Measurements from ENCODE around the gene JAG2.

The JAG2 gene

GRCh38 chr14:105099778-105100177 lies 68.8 kb downstream of the JAG2 start:
- FAIRE-seq: no peak
- TF ChIP-seq TAF1 (IDR thresholded peaks at IDR 0.05; ENCODE audit: low read depth, low read length) (no peak), SPI1 (IDR thresholded peaks at IDR 0.05; ENCODE audit: low read depth, low read length) (0 out of 2 replicates have a peak, but pooled peaks have one; percentile 5)
- no peak for DNase-seq (ENCODE audit: insufficient read length, low spot score)

GRCh38 chr14:105098316-105098715 lies 70.3 kb downstream of the JAG2 start:
- DNase-seq (ENCODE audit: insufficient read length, low spot score): no peak
- no peak for FAIRE-seq
- TF ChIP-seq POU2F2 (IDR thresholded peaks at IDR 0.05; ENCODE audit: low read depth, low read length) (no peak), SPI1 (IDR thresholded peaks at IDR 0.05; ENCODE audit: low read depth, low read length) (no peak), POLR2A (IDR thresholded peaks at IDR 0.05; ENCODE audit: low read depth, low read length) (no peak), TAF1 (IDR thresholded peaks at IDR 0.05; ENCODE audit: low read depth, low read length) (no peak)

- DNase-seq (ENCODE audit: insufficient read length, low spot score) (no peak), FAIRE-seq (no peak)
- TF ChIP-seq SPI1 (IDR thresholded peaks at IDR 0.05; ENCODE audit: low read depth, low read length) (no peak), POU2F2 (IDR thresholded peaks at IDR 0.05; ENCODE audit: low read depth, low read length) (no peak), TAF1 (IDR thresholded peaks at IDR 0.05; ENCODE audit: low read depth, low read length) (no peak), POLR2A (IDR thresholded peaks at IDR 0.05; ENCODE audit: low read depth, low read length) (no peak), POLR2AphosphoS5 (IDR thresholded peaks at IDR 0.05; ENCODE audit: low read depth, low read length) (no peak), PAX5 (IDR thresholded peaks at IDR 0.05; ENCODE audit: insufficient read depth, low read length, severe bottlenecking) (no peak)
Measured at GRCh38 chr14:105097794-105098127, 70.8 kb downstream of the JAG2 start.

GRCh38 chr14:105096206-105096875 lies 72.2 kb downstream of the JAG2 start:
- TF ChIP-seq PAX5 (IDR thresholded peaks at IDR 0.05; ENCODE audit: insufficient read depth, low read length, severe bottlenecking) (no peak), POLR2AphosphoS5 (IDR thresholded peaks at IDR 0.05; ENCODE audit: low read depth, low read length) (no peak), POU2F2 (IDR thresholded peaks at IDR 0.05; ENCODE audit: low read depth, low read length) (no peak), POLR2A (IDR thresholded peaks at IDR 0.05; ENCODE audit: low read depth, low read length) (no peak), SPI1 (IDR thresholded peaks at IDR 0.05; ENCODE audit: low read depth, low read length) (no peak), TAF1 (IDR thresholded peaks at IDR 0.05; ENCODE audit: low read depth, low read length) (no peak)
- DNase-seq (ENCODE audit: insufficient read length, low spot score): no peak
- FAIRE-seq: no peak

GRCh38 chr14:105095236-105095805 lies 73.3 kb downstream of the JAG2 start:
- FAIRE-seq: no peak
- DNase-seq (ENCODE audit: insufficient read length, low spot score): no peak
- no peak for TF ChIP-seq TAF1 (IDR thresholded peaks at IDR 0.05; ENCODE audit: low read depth, low read length)
- TF ChIP-seq POU2F2 (IDR thresholded peaks at IDR 0.05; ENCODE audit: low read depth, low read length): no peak
- TF ChIP-seq POLR2AphosphoS5 (IDR thresholded peaks at IDR 0.05; ENCODE audit: low read depth, low read length): no peak
- no peak for TF ChIP-seq POLR2A (IDR thresholded peaks at IDR 0.05; ENCODE audit: low read depth, low read length)
- no peak for TF ChIP-seq PAX5 (IDR thresholded peaks at IDR 0.05; ENCODE audit: insufficient read depth, low read length, severe bottlenecking)
- no peak for TF ChIP-seq SPI1 (IDR thresholded peaks at IDR 0.05; ENCODE audit: low read depth, low read length)

GRCh38 chr14:105094193-105094907 lies 74.2 kb downstream of the JAG2 start:
- no peak for TF ChIP-seq POLR2A (IDR thresholded peaks at IDR 0.05; ENCODE audit: low read depth, low read length)
- no peak for TF ChIP-seq PAX5 (IDR thresholded peaks at IDR 0.05; ENCODE audit: insufficient read depth, low read length, severe bottlenecking)
- no peak for TF ChIP-seq SPI1 (IDR thresholded peaks at IDR 0.05; ENCODE audit: low read depth, low read length)
- TF ChIP-seq POLR2AphosphoS5 (IDR thresholded peaks at IDR 0.05; ENCODE audit: low read depth, low read length): no peak
- TF ChIP-seq POU2F2 (IDR thresholded peaks at IDR 0.05; ENCODE audit: low read depth, low read length): no peak
- TF ChIP-seq TAF1 (IDR thresholded peaks at IDR 0.05; ENCODE audit: low read depth, low read length): no peak
- no peak for DNase-seq (ENCODE audit: insufficient read length, low spot score)
- FAIRE-seq: no peak

GRCh38 chr14:105093431-105094192 lies 75.0 kb downstream of the JAG2 start:
- TF ChIP-seq POLR2A (IDR thresholded peaks at IDR 0.05; ENCODE audit: low read depth, low read length): no peak
- TF ChIP-seq TAF1 (IDR thresholded peaks at IDR 0.05; ENCODE audit: low read depth, low read length): no peak
- no peak for TF ChIP-seq POLR2AphosphoS5 (IDR thresholded peaks at IDR 0.05; ENCODE audit: low read depth, low read length)
- TF ChIP-seq PAX5 (IDR thresholded peaks at IDR 0.05; ENCODE audit: insufficient read depth, low read length, severe bottlenecking): no peak
- TF ChIP-seq POU2F2 (IDR thresholded peaks at IDR 0.05; ENCODE audit: low read depth, low read length): no peak
- no peak for TF ChIP-seq SPI1 (IDR thresholded peaks at IDR 0.05; ENCODE audit: low read depth, low read length)
- FAIRE-seq (peak; percentile 93), DNase-seq (ENCODE audit: insufficient read length, low spot score) (peak; percentile 94)

- TF ChIP-seq POLR2A (IDR thresholded peaks at IDR 0.05; ENCODE audit: low read depth, low read length) (no peak), SPI1 (IDR thresholded peaks at IDR 0.05; ENCODE audit: low read depth, low read length) (no peak), PAX5 (IDR thresholded peaks at IDR 0.05; ENCODE audit: insufficient read depth, low read length, severe bottlenecking) (no peak), TAF1 (IDR thresholded peaks at IDR 0.05; ENCODE audit: low read depth, low read length) (no peak), POLR2AphosphoS5 (IDR thresholded peaks at IDR 0.05; ENCODE audit: low read depth, low read length) (no peak), POU2F2 (IDR thresholded peaks at IDR 0.05; ENCODE audit: low read depth, low read length) (no peak)
- FAIRE-seq: peak; percentile 54
- peak; percentile 70 for DNase-seq (ENCODE audit: insufficient read length, low spot score)
Measured at GRCh38 chr14:105093038-105093430, 75.5 kb downstream of the JAG2 start.

Data from GM12891 (cell line).